Urothelium cell line (cell line): ENCODE data around the gene RNU6-9.

Experiments used
- DNase-seq: peaks from one replicate; pipeline ENCODE4 v3.0.0; 2011; ENCODE audit warnings: low spot score, mixed read lengths
- FAIRE-seq: peaks from 2 replicates; lab custom pipeline; 2011; peaks lifted over from hg19 to GRCh38; lab: Jason Lieb, UNC

RNU6-9 gene

DNA sequence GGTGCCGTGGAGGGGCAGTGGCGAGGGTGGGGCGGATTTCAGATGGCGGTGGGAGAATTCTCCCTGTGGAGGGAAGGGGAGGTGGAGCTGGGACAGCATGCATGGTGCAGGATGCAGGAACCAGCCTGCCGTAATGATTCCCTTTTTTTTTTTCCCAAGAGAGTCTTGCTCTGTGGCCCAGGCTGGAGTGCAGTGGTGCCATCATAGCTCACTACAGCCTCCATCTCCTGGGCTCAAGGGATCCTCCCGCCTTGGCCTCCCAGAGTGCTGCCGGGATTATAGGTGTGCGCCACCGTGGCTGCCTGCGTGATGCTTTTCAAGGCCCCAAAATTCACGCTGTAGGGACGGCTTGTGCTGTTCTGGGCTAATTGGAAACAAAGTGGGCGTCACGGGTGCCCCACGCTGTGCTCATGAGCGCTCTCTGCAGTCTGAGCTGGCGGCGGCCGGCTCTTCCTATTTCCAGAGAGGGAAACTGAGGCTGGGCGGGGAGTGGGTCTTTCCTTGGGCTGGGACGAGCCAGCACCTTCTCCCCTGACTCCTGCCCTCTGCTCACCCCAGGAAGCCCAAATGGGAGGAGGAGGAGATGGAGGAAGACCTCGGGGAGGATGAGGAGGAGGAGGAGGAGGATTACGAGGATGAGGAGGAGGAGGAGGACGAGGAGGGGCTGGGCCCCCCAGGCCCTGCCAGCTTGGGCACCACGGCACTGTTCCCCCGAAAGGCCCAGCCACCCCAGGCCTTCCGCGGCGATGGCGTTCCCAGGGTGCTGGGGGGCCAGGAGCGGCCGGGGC lies 38.8 kb downstream of the RNU6-9 start:
- no peak for DNase-seq

DNA sequence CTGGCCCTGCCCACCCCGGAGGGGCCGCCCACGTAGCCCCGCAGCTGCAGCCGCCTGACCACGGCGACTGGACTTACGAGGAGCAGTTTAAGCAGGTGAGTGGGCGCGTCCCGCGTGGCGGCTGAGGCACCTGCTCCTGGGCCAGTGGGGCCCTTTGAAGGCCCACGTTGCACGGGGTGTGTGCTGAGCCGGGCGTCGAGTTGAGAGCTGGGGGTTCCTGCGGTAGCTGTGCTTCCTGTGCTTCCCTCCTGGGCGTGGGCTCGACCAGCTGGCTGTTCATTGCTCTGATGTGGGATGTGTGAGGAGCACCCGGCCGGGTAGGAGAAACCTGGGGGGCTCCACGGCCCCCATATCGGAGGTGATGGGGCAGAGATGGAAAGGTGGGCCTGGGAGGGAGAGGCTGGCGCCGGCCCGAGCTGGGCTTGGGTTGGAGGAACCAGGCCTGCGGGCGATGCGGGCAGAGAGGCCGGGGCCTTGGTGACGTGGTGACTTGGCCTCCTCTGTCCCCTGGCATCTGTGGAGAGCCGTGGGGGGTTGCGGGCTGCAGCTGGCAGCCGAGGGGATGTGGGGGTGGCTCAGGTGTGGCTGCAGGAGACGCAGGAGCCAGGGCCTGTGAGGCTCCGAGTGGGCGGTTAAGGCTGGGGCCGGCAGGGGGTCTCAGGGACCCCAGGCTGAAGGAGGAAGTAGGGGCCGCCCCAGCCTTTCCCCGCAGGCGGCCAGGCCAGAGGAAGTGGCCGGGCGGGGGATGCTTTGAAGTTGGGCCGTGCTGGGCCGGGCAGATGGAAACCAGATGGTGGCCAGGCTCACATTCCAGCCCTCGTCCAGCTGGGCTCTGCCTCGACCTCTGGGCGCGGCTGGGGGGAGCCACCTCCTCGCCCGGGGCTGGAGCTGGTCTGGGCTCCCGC lies 39.6 kb downstream of the RNU6-9 start:
- DNase-seq (no peak), FAIRE-seq (no peak)

More for the DNA sequence above, 38.8 kb downstream of the RNU6-9 start:
- FAIRE-seq = no peak

DNA sequence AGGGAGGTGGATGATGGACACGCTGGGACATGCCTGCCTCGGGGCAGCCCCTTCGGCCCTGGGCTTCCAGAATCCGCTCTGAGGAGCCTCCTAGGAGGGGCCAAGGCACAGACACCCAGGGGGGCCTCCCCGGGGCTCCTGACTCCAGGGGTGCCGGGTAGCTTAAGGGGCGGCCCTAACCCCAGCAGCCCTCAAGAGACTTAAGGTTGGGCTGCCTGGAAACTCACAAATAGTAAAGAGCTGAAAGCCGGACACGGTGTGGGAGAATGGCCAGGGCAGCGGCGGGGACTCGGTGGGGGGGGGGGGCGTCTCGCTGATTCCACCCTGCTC lies 40.2 kb downstream of the RNU6-9 start:
- FAIRE-seq (no peak), DNase-seq (no peak)

DNA sequence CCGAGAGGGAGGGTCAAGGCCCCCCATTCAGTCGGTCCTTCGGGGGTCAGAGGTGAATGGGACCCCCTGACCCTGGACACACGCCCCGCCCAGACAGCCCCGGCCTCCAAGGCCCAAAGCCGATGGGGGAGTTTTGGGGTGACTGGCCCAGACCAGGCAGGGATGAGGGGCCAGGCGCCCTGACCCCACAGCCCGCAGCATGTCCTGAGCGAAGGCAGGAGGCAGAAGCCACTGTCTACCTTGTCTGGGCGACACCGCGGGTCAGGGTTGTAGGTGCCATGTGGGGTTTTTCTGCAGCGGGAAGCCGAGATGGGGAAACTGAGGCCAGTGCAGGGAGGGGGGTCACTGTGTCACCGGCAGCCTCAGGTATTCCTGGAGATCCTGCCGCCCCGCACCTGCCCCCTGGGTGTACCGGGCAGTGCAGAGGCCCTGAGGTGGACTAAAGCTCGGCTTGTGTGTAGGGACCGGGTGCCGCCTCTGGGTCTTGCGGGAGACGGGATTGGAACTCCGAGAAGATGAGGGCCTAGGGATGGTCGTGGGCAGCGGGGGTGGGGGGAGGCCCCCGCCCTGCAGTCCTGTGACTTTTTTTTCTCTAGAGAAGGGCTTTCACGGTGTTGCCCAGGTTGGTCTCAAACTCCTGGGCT lies 41.0 kb downstream of the RNU6-9 start:
- no peak for DNase-seq
- FAIRE-seq = no peak

DNA sequence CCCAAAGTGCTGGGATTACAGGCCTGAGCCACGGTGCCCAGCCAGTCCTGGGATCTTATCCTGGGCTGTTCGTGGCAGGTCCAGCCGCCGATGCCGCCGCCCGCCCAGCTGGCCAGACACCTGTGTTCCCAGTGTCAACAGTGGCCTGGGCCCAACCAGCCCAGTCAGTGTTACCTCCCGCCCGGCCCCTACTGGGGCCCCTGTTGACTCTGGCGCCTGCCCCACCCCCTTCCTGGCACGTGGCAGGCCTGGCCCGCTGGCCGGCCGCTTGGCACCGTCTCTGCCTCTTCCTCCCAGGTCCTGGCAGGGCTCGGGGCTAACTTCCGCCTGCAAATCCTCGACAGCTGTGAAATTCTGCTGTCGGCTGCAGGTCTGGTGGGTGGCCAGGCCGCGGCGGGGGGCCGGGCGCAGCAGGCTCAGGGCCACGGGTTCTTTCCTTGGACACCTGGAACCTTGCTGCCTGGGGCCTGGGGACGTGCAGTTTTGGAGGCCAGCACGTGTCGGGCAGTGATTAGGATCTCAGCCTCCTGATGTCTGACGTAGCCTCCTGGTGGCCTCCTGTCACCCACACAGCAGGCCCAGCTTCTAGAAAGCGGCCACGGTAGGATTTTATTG lies 41.7 kb downstream of the RNU6-9 start:
- DNase-seq = no peak
- FAIRE-seq = no peak

DNA sequence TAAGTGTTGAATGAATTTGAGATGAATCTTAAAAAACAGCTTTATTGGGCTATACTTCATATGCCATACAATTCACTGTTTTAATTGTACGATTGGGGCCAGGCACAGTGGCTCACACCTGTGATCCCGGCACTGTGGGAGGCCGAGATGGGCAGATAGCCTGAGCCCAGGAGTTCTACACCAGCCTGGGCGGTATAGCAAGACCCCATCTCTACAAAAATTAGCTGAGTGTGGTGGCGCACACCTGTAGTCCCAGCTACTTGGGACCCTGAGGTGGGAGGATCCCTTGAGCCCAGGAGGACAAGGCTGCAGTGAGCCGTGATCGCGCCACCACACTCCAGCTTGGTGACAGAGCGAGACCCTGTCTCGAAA lies 42.9 kb downstream of the RNU6-9 start:
- no peak for DNase-seq
- no peak for FAIRE-seq

DNA sequence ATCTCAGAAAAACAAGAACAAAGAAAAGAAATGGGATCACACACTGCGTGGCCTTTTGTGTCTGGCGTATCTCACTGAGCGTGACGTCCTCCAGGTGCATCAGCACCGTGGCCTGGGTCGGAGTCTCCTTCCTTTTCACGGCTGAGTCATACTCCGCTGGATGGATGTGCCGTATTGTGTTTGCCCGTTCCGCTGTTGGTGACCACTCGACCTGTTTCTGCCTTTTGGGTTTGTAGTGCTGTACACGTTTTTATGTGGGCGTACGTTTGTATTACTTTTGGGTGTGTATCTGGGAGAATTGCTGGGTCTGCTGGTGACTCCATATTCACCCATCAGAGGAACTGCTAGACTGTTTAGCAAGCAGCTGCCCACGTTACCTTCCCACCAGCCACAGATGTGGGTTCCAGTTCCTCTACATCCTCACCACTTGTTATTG lies 44.0 kb downstream of the RNU6-9 start:
- DNase-seq (no peak), FAIRE-seq (no peak)

DNA sequence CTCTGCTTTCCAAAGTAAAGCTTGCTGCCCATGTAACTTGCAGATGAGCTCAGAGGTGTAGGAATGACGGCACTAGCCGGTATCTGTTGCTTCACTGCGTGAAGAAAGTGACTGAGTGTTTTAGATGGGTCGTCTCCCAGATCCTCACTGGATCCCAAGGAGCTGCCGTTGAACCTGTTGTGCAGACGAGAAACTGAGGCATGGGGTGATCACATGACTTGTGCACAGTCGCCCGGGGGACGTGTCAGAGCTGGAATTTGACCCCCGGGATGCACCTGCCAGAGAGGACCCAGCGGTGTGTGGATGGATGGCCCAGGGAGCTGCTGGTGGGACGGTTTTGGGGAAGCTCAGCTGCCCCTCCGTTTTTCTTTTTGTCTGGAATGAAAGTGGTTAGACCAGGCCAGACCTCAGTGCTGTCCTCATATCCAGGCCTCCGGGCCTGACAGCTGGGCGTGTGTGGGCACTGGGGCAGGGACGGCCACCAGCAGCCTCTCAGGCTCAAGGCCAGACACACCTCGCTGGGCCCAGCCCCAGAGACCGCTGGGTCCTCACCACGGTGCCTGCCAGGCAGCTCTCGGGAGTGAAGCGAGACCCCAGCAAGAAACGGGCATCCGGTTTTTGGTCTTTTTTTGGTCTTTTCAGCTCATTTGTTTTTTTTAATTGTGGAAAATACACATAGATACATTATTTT lies 45.1 kb downstream of the RNU6-9 start:
- no peak for FAIRE-seq
- DNase-seq = no peak

DNA sequence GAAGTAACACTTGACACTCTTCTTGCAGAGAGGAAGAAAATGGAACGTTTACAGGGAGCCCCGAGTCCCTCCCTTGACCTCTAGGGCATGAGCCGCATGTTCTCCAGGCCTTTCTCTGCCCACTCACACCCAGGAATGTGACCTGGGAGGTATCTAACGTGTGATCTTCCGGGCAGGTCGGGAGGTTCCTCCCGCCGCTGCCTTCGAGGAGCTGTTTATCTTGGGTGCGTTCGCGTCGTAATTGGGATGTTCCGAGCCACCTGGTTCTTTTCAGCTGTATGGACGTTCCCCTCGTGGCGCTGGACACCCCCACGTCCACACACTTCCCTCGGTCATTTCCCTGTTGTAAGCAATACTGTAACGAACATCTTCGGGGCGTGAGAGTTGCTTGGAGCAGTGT lies 46.2 kb downstream of the RNU6-9 start:
- DNase-seq (no peak), FAIRE-seq (no peak)

DNA sequence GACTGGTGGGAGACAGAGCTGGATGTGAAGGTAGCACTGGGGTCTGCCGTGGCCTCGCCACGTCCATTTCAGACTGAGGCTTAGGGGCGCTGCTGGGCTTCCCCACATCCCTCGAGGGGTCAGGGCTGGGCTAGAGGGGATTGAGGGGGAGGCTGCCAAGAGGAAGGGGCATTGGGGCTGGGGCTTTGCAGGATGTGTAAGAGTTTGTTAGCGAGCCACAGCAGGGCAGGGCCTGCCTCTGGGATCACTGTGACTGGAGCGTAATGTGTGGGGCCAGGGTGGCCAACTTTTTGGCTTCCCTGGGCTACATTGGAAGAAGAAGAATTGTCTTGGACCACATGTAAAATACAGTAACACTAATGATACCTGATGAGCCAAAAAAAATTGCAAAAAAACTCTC lies 46.6 kb downstream of the RNU6-9 start:
- no peak for DNase-seq
- FAIRE-seq = no peak

DNA sequence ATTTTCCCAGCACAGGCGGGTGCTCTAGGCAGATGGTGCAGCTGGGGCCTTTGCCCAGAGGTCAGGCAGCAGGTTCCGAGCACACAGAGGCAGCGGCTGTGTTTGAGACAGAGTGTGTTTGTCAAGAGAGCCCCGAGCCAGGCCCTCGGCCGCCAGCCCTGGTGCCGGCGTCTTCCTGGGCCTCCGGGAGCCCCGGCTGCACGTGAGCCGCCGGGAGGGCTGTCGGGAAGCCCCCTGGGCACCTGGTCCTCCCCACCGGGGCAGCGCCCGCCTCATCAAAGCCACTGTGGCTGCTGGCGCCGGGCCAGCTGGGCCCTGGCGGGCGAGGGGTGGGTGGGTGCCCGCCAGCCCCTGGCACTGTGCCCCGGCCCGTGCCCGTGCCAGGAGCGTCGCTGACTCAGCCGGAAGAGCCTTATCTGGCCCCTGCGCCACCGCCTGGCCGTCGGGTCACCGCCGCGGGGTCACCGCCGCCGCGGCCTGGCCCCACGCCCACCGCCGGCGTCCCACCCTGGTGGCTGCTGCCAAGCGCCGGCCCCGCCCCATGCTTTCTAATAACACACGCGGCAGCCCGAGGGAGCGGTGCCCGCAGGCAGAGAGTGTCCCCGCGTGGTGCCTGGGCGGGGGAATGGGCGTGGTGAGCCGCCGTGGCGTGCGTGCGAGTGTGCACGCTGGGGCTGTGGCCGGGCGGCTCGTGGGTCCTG lies 47.5 kb downstream of the RNU6-9 start:
- no peak for FAIRE-seq
- DNase-seq = peak; percentile 80

DNA sequence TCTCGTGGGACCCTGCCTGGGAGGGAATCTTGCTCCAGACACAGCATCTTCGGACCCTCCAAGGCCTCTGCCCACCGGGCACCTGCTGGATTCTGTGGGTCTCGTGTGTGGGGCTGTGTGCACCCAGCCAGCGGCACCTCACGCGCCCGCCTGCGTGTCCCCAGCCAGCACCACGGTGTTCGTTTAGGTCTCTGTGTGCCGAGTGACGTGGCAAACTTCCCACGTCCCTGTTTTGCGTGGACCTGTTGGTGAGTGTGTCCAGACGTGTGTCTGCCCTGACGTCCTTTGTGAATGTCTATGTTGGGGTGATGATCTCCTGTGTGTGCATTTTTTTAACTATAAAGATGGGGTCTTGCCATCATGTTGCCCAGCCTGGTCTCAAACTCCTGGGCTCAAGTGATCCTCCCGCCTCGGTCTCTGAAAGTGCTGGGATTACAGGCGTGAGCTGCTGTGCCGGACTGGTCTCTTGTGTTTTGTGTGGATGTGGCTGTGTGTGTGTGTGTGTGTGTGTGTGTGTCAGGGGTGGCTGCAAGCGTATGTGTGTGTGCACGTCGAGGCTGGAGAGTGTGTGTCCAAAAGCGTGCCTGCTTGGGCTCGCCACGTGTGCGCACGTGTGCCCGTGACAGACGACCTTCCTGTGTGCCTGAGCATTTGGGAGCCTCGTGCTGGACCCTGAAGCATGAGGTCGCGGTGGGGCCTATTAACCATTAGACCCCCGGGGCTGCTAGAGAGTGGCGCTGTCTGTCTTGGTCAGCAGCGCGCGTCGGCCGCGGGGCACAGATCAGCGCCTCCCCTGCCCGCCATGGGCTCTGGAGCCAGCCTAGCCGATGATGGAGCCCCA lies 48.2 kb downstream of the RNU6-9 start:
- FAIRE-seq = no peak

DNA sequence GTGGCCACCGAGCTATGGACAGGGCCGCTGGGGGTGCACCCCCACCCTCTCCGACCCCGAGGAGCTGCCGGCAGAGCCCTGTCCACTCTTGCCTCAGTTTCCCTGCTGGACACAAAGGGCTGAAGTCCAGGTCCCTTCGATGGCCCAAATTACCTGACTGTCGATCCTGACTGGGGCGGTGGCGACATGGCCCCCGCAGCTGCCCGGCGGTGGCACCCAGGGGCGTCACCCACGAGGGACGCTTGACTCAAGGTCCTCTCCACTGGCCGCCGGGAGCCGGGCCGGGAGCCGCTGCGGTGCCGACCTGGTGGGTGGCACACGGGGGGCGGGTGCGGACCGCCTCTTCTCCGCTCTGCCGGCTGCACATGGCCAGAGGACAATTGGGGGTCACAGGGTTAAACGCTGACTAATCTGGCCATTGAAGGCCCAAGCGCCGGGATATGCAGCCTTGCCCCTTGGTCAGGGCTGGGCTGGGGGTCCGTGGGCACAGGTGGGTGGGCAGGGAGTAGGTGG lies 48.9 kb downstream of the RNU6-9 start:
- DNase-seq (no peak), FAIRE-seq (no peak)

More for the DNA sequence above, 48.2 kb downstream of the RNU6-9 start:
- DNase-seq = no peak
